Fibroblast of peridontal ligament (primary cell): ENCODE data around the gene RIMBP2.

Experiments
- DNase-seq: peaks from one replicate; pipeline ENCODE4 v3.0.0-alpha.2; 2010; ENCODE audit errors: extremely low read depth

Gene RIMBP2

GRCh38 chr12:130367003-130367402 is 349.1 kb downstream of the RIMBP2 start:
- DNase-seq: no peak

DNA sequence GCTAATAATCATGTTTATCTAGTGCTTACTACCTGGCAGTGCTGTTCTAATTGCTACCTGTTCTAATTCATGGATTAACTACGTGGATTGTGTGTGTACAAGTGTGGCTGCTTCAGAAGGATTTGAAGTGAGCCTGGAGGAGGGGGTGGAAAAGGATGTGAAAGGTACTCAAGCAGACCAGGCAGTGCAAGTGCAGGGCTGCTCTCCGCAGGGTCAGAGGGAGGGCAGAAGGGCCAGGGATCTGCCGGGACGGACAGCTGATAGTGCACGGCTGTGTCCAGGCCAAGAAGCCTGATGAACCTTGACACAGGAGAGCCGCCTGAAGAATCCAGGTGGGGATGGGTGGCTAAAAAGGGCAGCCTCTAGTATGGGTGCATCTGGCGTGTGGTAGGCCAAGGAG is 349.9 kb downstream of the RIMBP2 start:
- DNase-seq: no peak

- DNase-seq: no peak
These were observed 351.5 kb downstream of the RIMBP2 start for GRCh38 chr12:130364578-130364977.

DNA sequence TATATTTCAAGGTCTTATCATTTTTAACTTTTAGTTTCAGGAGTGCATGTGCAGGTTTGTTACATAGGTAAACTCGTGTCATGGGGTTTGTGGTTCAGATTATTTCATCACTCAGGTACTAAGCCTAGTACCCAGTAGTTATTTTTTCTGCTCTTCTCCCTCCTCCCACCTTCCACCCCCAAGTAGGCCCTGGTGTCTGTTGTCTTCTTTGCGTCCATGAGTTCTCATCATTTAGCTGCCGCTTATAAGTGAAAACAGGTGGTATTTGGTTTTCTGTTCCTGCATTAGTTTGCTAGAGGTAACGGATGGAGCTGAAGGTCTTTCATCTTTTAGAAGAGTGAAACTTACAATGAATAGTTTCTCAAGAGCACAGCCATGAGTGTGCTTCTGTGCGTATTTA is 354.0 kb downstream of the RIMBP2 start:
- DNase-seq: no peak

GRCh38 chr12:130357729-130358330 is 358.3 kb downstream of the RIMBP2 start:
- DNase-seq: no peak

DNA sequence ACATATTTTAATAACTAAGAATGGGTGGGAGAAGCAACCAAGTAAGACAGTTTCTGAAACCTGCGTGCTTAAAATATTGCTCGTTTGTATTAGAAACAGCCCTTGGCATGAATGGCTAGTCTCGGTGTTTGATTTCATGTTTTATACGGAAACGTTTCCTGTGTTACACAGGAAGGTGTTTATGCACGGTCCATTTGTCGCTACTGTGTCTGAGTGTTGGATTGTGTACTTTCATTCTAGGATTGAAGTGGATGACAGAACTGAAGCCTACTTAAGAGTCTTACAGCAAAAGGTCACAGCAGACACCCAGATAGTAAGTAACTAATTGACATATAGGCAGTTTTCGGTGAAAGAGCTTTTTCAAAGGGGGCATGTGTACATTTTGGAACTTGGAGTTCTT is 358.9 kb downstream of the RIMBP2 start:
- no peak for DNase-seq

DNA sequence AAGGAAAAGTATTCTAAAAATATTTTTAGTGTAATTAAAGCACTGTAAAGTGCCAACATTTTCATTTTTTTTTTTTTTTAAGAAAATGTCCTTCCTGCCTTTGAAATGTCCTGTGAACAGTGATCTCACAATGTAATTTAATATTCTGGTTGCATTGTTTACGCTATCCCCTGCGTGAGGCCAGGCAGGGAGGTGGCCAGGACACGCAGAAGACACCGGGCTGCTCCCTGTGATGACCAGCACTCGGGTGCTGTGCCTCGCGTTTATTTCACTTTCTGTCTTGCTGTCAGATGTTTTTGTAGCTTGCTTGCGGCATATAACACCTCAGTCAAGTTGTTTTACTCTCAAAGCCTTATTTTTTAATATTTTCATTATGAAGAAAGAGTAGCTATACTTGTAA is 359.9 kb downstream of the RIMBP2 start:
- DNase-seq: no peak

GRCh38 chr12:130354407-130354806 is 361.7 kb downstream of the RIMBP2 start:
- no peak for DNase-seq

- DNase-seq: no peak
These were observed 363.0 kb downstream of the RIMBP2 start for GRCh38 chr12:130353081-130353480.

GRCh38 chr12:130351326-130351725 is 364.8 kb downstream of the RIMBP2 start:
- DNase-seq: no peak

DNA sequence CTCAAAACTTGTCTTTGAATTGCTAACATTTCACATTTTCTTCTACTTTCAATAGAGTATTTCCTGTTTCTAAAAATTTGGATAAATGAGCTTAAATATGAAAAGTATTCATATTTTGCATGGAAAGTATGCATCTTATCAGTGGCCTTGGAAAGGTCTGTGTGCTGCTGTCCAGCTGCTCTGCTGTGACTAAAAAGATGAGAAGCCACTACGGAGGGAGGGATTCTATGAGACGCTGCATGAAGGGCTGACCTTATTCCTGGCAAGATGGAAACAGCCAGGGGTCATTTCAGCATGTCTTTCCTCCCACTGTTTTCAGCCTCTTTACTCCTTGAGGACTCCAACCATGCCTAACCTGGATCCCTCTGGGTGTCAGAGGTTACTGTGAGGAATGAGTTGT is 365.4 kb downstream of the RIMBP2 start:
- DNase-seq: no peak

- no peak for DNase-seq
These were observed 368.5 kb downstream of the RIMBP2 start for GRCh38 chr12:130347588-130347987.
